Vagina (tissue), 2 donors: ENCODE data around the gene KRT6A. TPM values are rescaled to one million over a fixed set of nuclear protein-coding genes. Genes with fewer than 3 reads are reported as not detected.
A peak's percentile ranks its signal among the peaks of the same experiment; 100 is the strongest.

ENCODE experiments used
- DNase-seq, 2 donors: peaks; one replicate each; pipeline ENCODE4 v3.0.0-alpha.2; 2017; ENCODE audit errors: extremely low spot score in 2 of 2
- H3K27ac ChIP-seq: fragments of 200-600 bp; sonication (generic); one replicate; pipeline ENCODE4 v1.5.1; 2019
- H3K27me3 ChIP-seq: fragments of 200-600 bp; sonication (generic); one replicate; pipeline ENCODE4 v1.5.1; 2019
- H3K36me3 ChIP-seq, 2 donors: fragments of 200-600 bp; sonication (generic); one replicate each; pipeline ENCODE4 v1.5.1; 2017 to 2019
- H3K4me1 ChIP-seq: fragments of 200-600 bp; sonication (generic); one replicate; pipeline ENCODE4 v1.5.1; 2019
- H3K4me3 ChIP-seq, 2 donors: fragments of 200-600 bp; sonication (generic); 1 replicate in 1 of 2; 2 replicates in 1 of 2; pipeline ENCODE4 v1.5.1; 2016 to 2019
- H3K9me3 ChIP-seq: fragments of 200-600 bp; sonication (generic); one replicate; pipeline ENCODE4 v1.5.1; 2019
- CTCF ChIP-seq, 3 experiments: fragments of 450-650 bp in 2 of 3; fragments of 200-600 bp in 1 of 3; sonication (generic) in 1 of 3; IDR thresholded peaks; one replicate each; pipeline ENCODE4 v1.5.1; 2017 to 2019; ENCODE audit warnings: antibody characterized with exemption in 3 of 3, mild to moderate bottlenecking in 2 of 3, moderate library complexity in 2 of 3
- POLR2A ChIP-seq, 2 donors: fragments of 450-650 bp; IDR thresholded peaks; one replicate each; pipeline ENCODE4 v1.6.1; 2017; ENCODE audit warnings: antibody characterized with exemption in 2 of 2, mild to moderate bottlenecking in 2 of 2, moderate library complexity in 2 of 2
- POLR2AphosphoS5 ChIP-seq, 2 donors: sonication (generic); formaldehyde crosslinking; IDR thresholded peaks; one replicate each; pipeline ENCODE4 v1.9.0; 2017; ENCODE audit warnings: antibody characterized with exemption in 2 of 2, mild to moderate bottlenecking in 2 of 2, low read depth in 1 of 2; ENCODE audit not compliant: insufficient read depth in 1 of 2
- intact Hi-C: fragments of 100-400 bp; cut with DNase I; formaldehyde crosslinking; loops from one replicate; pipeline ENCODE4 v1.15.1; 2023
- total RNA-seq: library from RNA; depleted of rRNA; stranded (reverse); fragments of >200 nt; gene quantifications from one replicate; pipeline ENCODE4 v1.2.3, GENCODE V29; 2016

The KRT6A gene
- total RNA-seq, 1 donor from 2014 or later, result 7,258 TPM

GRCh38 chr12:52515927-52516831 is 23.1 kb upstream of the KRT6A start:
- Histone ChIP-seq H3K4me3 (peak overlapping the region in 1 of 2 donors; percentile 42), H3K27ac (peak overlapping the region; percentile 47), H3K4me1 (peaks cover 12% of the 10 kb centered on the region), H3K27me3 (no peaks in the 10 kb centered on the region), H3K36me3 (no peaks in the 10 kb centered on the region), H3K9me3 (no peaks in the 10 kb centered on the region)
- intact Hi-C loops, result no loop called here
- TF ChIP-seq POLR2AphosphoS5 (IDR thresholded peaks at IDR 0.05; ENCODE audit: insufficient read depth in 1 of 2, low read depth in 1 of 2) (peak in 1 of 2 donors; percentile 56), POLR2A (IDR thresholded peaks at IDR 0.05) (no peak)
- peak; percentile 85 to 86 for DNase-seq

- Histone ChIP-seq H3K4me1 (peaks cover 12% of the 10 kb centered on the region), H3K27me3 (no peaks in the 10 kb centered on the region), H3K36me3 (no peaks in the 10 kb centered on the region), H3K9me3 (no peaks in the 10 kb centered on the region), H3K4me3 (peak overlapping the region in 1 of 2 donors; percentile 42), H3K27ac (peak overlapping the region; percentile 11)
- TF ChIP-seq CTCF (IDR thresholded peaks at IDR 0.05) (no peak), POLR2AphosphoS5 (IDR thresholded peaks at IDR 0.05; ENCODE audit: insufficient read depth in 1 of 2, low read depth in 1 of 2) (no peak), POLR2A (IDR thresholded peaks at IDR 0.05) (no peak)
- DNase-seq, result peak in 1 of 2 donors; percentile 79
- intact Hi-C loops, result no loop called here
Observed at GRCh38 chr12:52515319-52515646, 22.2 kb upstream of the KRT6A start.

GRCh38 chr12:52514471-52515318 is 21.6 kb upstream of the KRT6A start:
- H3K4me3 ChIP-seq, result peak overlapping the region in 1 of 2 donors; percentile 42
- DNase-seq, result peak; percentile 85 to 95

GRCh38 chr12:52513736-52514135 is 20.7 kb upstream of the KRT6A start:
- H3K27ac ChIP-seq, result no peak overlapping the region
- H3K36me3 ChIP-seq, result no peaks in the 10 kb centered on the region
- H3K4me3 ChIP-seq, result no peak overlapping the region
- H3K9me3 ChIP-seq, result no peaks in the 10 kb centered on the region
- DNase-seq, result peak in 1 of 2 donors; percentile 69
- intact Hi-C loops, result no loop called here
- TF ChIP-seq POLR2AphosphoS5 (IDR thresholded peaks at IDR 0.05; ENCODE audit: insufficient read depth in 1 of 2, low read depth in 1 of 2) (no peak), CTCF (IDR thresholded peaks at IDR 0.05) (no peak), POLR2A (IDR thresholded peaks at IDR 0.05) (no peak)
- H3K27me3 ChIP-seq, result no peaks in the 10 kb centered on the region
- peaks cover 12% of the 10 kb centered on the region for H3K4me1 ChIP-seq

More at GRCh38 chr12:52514471-52515318, 21.6 kb upstream of the KRT6A start:
- no peaks in the 10 kb centered on the region for H3K9me3 ChIP-seq
- peaks cover 12% of the 10 kb centered on the region for H3K4me1 ChIP-seq
- H3K36me3 ChIP-seq, result no peaks in the 10 kb centered on the region
- H3K27ac ChIP-seq, result no peak overlapping the region
- intact Hi-C loops, result no loop called here
- H3K27me3 ChIP-seq, result no peaks in the 10 kb centered on the region
- TF ChIP-seq POLR2AphosphoS5 (IDR thresholded peaks at IDR 0.05; ENCODE audit: insufficient read depth in 1 of 2, low read depth in 1 of 2), result peak in 1 of 2 donors; percentile 29
- TF ChIP-seq POLR2A (IDR thresholded peaks at IDR 0.05), result no peak

- no peaks in the 10 kb centered on the region for H3K4me1 ChIP-seq
- H3K9me3 ChIP-seq, result no peaks in the 10 kb centered on the region
- no peaks in the 10 kb centered on the region for H3K27me3 ChIP-seq
- intact Hi-C loops, result no loop called here
- H3K4me3 ChIP-seq, result no peak overlapping the region
- peak; percentile 80 to 84 for DNase-seq
- H3K27ac ChIP-seq, result no peak overlapping the region
- H3K36me3 ChIP-seq, result no peaks in the 10 kb centered on the region
- TF ChIP-seq POLR2A (IDR thresholded peaks at IDR 0.05) (no peak), CTCF (IDR thresholded peaks at IDR 0.05) (no peak), POLR2AphosphoS5 (IDR thresholded peaks at IDR 0.05; ENCODE audit: insufficient read depth in 1 of 2, low read depth in 1 of 2) (no peak)
Observed at GRCh38 chr12:52508211-52508610, 15.2 kb upstream of the KRT6A start.
